ENCODE data around the gene SPEM3. TPM values are rescaled to one million over a fixed set of nuclear protein-coding genes. Genes with fewer than 3 reads are reported as not detected.
A peak's percentile ranks its signal among the peaks of the same experiment; 100 is the strongest.

Gene SPEM3
- total RNA-seq, 1 donor from 2014 or later: not detected

- POLR2A ChIA-PET: interaction anchor here (0.8 to 2.6 kb wide), 11 partner anchors 8 to 412 kb away, joined by 3 to 18 read pairs (median 3); partner anchors contain the start of genes ATP1B2, NAA38, POLR2A and TMEM102
- ATAC-seq (ENCODE audit: low read depth) (peak; percentile 32), DNase-seq (peak; percentile 23)
- intact Hi-C loops (cut with micrococcal nuclease): loop anchor here (1.0 kb wide), 1 partner anchor 10 kb away; no protein-coding TSS in a partner anchor
- no peak for TF ChIP-seq CTCF (IDR thresholded peaks at IDR 0.05)
- Mint-ChIP-seq H3K27me3 (peaks cover 62% of the 10 kb centered on the region), H3K36me3 (ENCODE audit: low read depth) (no peaks in the 10 kb centered on the region), H3K4me1 (peaks cover 35% of the 10 kb centered on the region), H3K4me3 (peak within 1 kb of the TSS; percentile 78), H3K9me3 (no peaks in the 10 kb centered on the region), H3K27ac (no peak within 1 kb of the TSS)
- CTCF ChIA-PET: interaction anchor here (0.6 to 1.5 kb wide), 2 partner anchors 8 to 40 kb away, joined by 3 to 7 read pairs; partner anchors contain the start of gene POLR2A
Observed at GRCh38 chr17:7444682-7445618, 16.3 kb downstream of the SPEM3 start, which contains the start of gene CHRNB1. Gene CHRNB1 (plus strand): TSS chr17:7445061. CDS start chr17:7445128, 67 bp downstream.

GRCh38 chr17:7445619-7445968 lies 16.9 kb downstream of the SPEM3 start:
- intact Hi-C loops (cut with micrococcal nuclease): loop anchor here (1.0 kb wide), 1 partner anchor 10 kb away; no protein-coding TSS in a partner anchor
- TF ChIP-seq CTCF (IDR thresholded peaks at IDR 0.05): no peak
- POLR2A ChIA-PET: interaction anchor here (0.8 to 2.6 kb wide), 7 partner anchors 9 to 205 kb away, joined by 3 to 18 read pairs (median 3); partner anchors contain the start of genes ATP1B2, POLR2A and TMEM102

GRCh38 chr17:7448461-7448860 lies 19.8 kb downstream of the SPEM3 start:
- H3K27me3 Mint-ChIP-seq: peaks cover 43% of the 10 kb centered on the region
- no peak for TF ChIP-seq CTCF (IDR thresholded peaks at IDR 0.05)
- ChIA-PET CTCF (interaction anchor here (2.7 kb wide), 1 partner anchor 12 kb away, joined by 10 read pairs; no protein-coding TSS in a partner anchor), POLR2A (interaction anchor here (0.7 kb wide), 1 partner anchor 15 kb away, joined by 5 read pairs; no protein-coding TSS in a partner anchor)
- no peak for DNase-seq
- H3K27ac Mint-ChIP-seq: no peak overlapping the region
- no peak overlapping the region for H3K4me3 Mint-ChIP-seq
- H3K4me1 Mint-ChIP-seq: peaks cover 25% of the 10 kb centered on the region
- intact Hi-C loops (cut with micrococcal nuclease): no loop called here
- H3K9me3 Mint-ChIP-seq: no peaks in the 10 kb centered on the region
- H3K36me3 Mint-ChIP-seq (ENCODE audit: low read depth): no peaks in the 10 kb centered on the region
- ATAC-seq (ENCODE audit: low read depth): no peak

More at GRCh38 chr17:7445619-7445968, 16.9 kb downstream of the SPEM3 start:
- H3K27me3 Mint-ChIP-seq: peaks cover 59% of the 10 kb centered on the region
- peak overlapping the region; percentile 78 for H3K4me3 Mint-ChIP-seq
- CTCF ChIA-PET: interaction anchor here (0.6 to 1.5 kb wide), 2 partner anchors 9 to 39 kb away, joined by 3 to 7 read pairs; partner anchors contain the start of gene POLR2A
- no peaks in the 10 kb centered on the region for H3K9me3 Mint-ChIP-seq
- no peak for DNase-seq
- ATAC-seq (ENCODE audit: low read depth): peak; percentile 73
- peaks cover 29% of the 10 kb centered on the region for H3K4me1 Mint-ChIP-seq
- H3K36me3 Mint-ChIP-seq (ENCODE audit: low read depth): no peaks in the 10 kb centered on the region
- H3K27ac Mint-ChIP-seq: no peak overlapping the region

GRCh38 chr17:7459961-7460545 lies 31.4 kb downstream of the SPEM3 start:
- no peak for DNase-seq
- Mint-ChIP-seq H3K27me3 (no peaks in the 10 kb centered on the region), H3K36me3 (ENCODE audit: low read depth) (peaks cover 20% of the 10 kb centered on the region), H3K27ac (no peak overlapping the region), H3K4me1 (peaks cover 11% of the 10 kb centered on the region), H3K4me3 (no peak overlapping the region), H3K9me3 (no peaks in the 10 kb centered on the region)
- intact Hi-C loops (cut with micrococcal nuclease): no loop called here
- POLR2A ChIA-PET: interaction anchor here (1.8 kb wide), 1 partner anchor 19 kb away, joined by 4 read pairs; the partner anchor contains the start of gene ZBTB4
- CTCF ChIA-PET: interaction anchor here (1.2 kb wide), 1 partner anchor 20 kb away, joined by 3 read pairs; the partner anchor contains the start of gene ZBTB4
- no peak for TF ChIP-seq CTCF (IDR thresholded peaks at IDR 0.05)
- ATAC-seq (ENCODE audit: low read depth): no peak

Data from activated B cell treated with CpG ODN at 0.5 μM for 24 hours (primary cell).